Trophoblast cell (in vitro differentiated cells and primary cell): Measurements from ENCODE around the gene C5orf34.

Experiments used
- DNase-seq, 2 donors: peaks; one replicate each; pipeline ENCODE4 v3.0.0-alpha.2; 2016
- H2AFZ ChIP-seq: 2 replicates; pipeline ENCODE4 v1.6.1; 2013; ENCODE audit warnings: low read length, moderate library complexity, mild to moderate bottlenecking; ENCODE audit not compliant: insufficient read depth, poor library complexity
- H2AK5ac ChIP-seq: 2 replicates; pipeline ENCODE4 v1.6.1; 2013; ENCODE audit warnings: mild to moderate bottlenecking, low read length
- H2BK120ac ChIP-seq: 2 replicates; pipeline ENCODE4 v1.6.1; 2013; ENCODE audit warnings: low read length, mild to moderate bottlenecking, moderate library complexity; ENCODE audit not compliant: insufficient read depth, poor library complexity
- H2BK12ac ChIP-seq: 2 replicates; pipeline ENCODE4 v1.6.1; 2013; ENCODE audit warnings: mild to moderate bottlenecking, low read length, moderate library complexity
- H2BK5ac ChIP-seq: 2 replicates; pipeline ENCODE4 v1.6.1; 2013; ENCODE audit warnings: low read length, low read depth, moderate library complexity, mild to moderate bottlenecking; ENCODE audit not compliant: poor library complexity
- H3K14ac ChIP-seq: 2 replicates; pipeline ENCODE4 v1.6.1; 2013; ENCODE audit warnings: mild to moderate bottlenecking, low read length
- H3K18ac ChIP-seq: 2 replicates; pipeline ENCODE4 v1.6.1; 2013; ENCODE audit warnings: mild to moderate bottlenecking, low read length
- H3K23ac ChIP-seq: 2 replicates; pipeline ENCODE4 v1.6.1; 2013; ENCODE audit warnings: low read length
- H3K27ac ChIP-seq: 2 replicates; pipeline ENCODE4 v1.5.1; 2013; ENCODE audit warnings: low read depth, mild to moderate bottlenecking, inconsistent platforms, low read length, moderate library complexity
- H3K27me3 ChIP-seq: 2 replicates; pipeline ENCODE4 v1.6.1; 2013; ENCODE audit warnings: inconsistent platforms, mild to moderate bottlenecking, low read length, moderate library complexity; ENCODE audit not compliant: insufficient read depth
- H3K36me3 ChIP-seq, 2 experiments: 1 replicate in 1 of 2; 2 replicates in 1 of 2; pipeline ENCODE4 v1.6.1; 2013; ENCODE audit warnings: low read length in 2 of 2, mild to moderate bottlenecking in 2 of 2, moderate library complexity in 1 of 2; ENCODE audit not compliant: insufficient read depth in 2 of 2, control insufficient read depth in 1 of 2
- H3K4ac ChIP-seq: 2 replicates; pipeline ENCODE4 v1.6.1; 2013; ENCODE audit warnings: low read depth, mild to moderate bottlenecking, low read length, moderate library complexity
- H3K4me1 ChIP-seq, 2 experiments: 1 replicate in 1 of 2; 2 replicates in 1 of 2; pipeline ENCODE4 v1.6.1; 2013; ENCODE audit warnings: low read length in 2 of 2, mild to moderate bottlenecking in 2 of 2, moderate library complexity in 1 of 2; ENCODE audit not compliant: insufficient read depth in 2 of 2, control insufficient read depth in 1 of 2
- H3K4me2 ChIP-seq: 2 replicates; pipeline ENCODE4 v1.6.1; 2013; ENCODE audit warnings: inconsistent platforms, mild to moderate bottlenecking, low read length, moderate library complexity
- H3K4me3 ChIP-seq: 2 replicates; pipeline ENCODE4 v1.5.1; 2013; ENCODE audit warnings: mild to moderate bottlenecking, low read depth, low read length, inconsistent platforms
- H3K79me1 ChIP-seq: one replicate; pipeline ENCODE4 v1.6.1; 2013; ENCODE audit warnings: low read length
- H3K79me2 ChIP-seq: 2 replicates; pipeline ENCODE4 v1.6.1; 2013; ENCODE audit warnings: low read length, mild to moderate bottlenecking; ENCODE audit not compliant: control insufficient read depth, insufficient read depth, poor library complexity
- H3K9ac ChIP-seq: 2 replicates; pipeline ENCODE4 v1.6.1; 2013; ENCODE audit warnings: mild to moderate bottlenecking, low read length
- H3K9me3 ChIP-seq: 2 replicates; pipeline ENCODE4 v1.6.1; 2013; ENCODE audit warnings: low read depth, mild to moderate bottlenecking, control low read depth, inconsistent platforms, low read length; ENCODE audit not compliant: insufficient read depth
- H4K12ac ChIP-seq: 2 replicates; pipeline ENCODE4 v1.6.1; 2013; ENCODE audit warnings: low read depth, mild to moderate bottlenecking, low read length, moderate library complexity
- H4K8ac ChIP-seq: 2 replicates; pipeline ENCODE4 v1.6.1; 2013; ENCODE audit warnings: low read depth, mild to moderate bottlenecking, low read length, moderate library complexity
- H4K91ac ChIP-seq: one replicate; pipeline ENCODE4 v1.6.1; 2013; ENCODE audit warnings: low read depth, mild to moderate bottlenecking, low read length, moderate library complexity
- WGBS: extraction: QIAGEN DNeasy Blood & Tissue Kit; methylation state at CpG from one replicate; pipeline ENCODE4 v1.1.7; 2013; ENCODE audit warnings: missing lambda C conversion rate; ENCODE audit not compliant: insufficient read length, insufficient coverage; ENCODE audit errors: extremely low coverage; 5-methylcytosine and 5-hydroxymethylcytosine counted together

The C5orf34 gene

DNA sequence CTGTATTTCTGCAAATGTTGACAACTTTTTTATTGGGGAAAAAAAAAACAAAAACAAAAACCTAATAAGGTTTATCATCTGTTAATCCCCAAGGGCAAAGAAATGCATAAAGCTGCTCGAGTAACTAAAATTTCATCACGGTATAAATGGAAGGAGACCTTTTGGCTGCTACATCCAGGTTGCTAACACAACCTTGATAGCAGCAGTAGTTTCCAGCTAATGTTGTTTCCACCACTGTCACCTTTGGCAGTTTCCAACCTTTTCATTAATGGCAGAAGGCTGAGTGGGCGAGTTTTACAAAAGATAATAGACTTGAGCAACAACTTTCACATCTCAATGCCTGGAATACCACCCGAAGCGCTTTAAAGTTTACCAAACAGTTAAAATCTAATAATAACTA, 33.4 kb upstream of the C5orf34 start:
- Histone ChIP-seq H3K14ac (no peak overlapping the region), H3K4ac (no peak overlapping the region), H3K18ac (no peak overlapping the region), H4K91ac (no peak overlapping the region), H3K27ac (no peak overlapping the region), H3K79me2 (no peaks in the 10 kb centered on the region), H3K36me3 (peaks cover 12 to 30% of the 10 kb centered on the region in 2 experiments), H2AK5ac (no peak overlapping the region), H3K9ac (no peak overlapping the region), H3K4me2 (no peak overlapping the region), H3K4me3 (no peak overlapping the region), H3K4me1 (no peaks in the 10 kb centered on the region), H3K9me3 (no peaks in the 10 kb centered on the region), H3K27me3 (no peaks in the 10 kb centered on the region), H2AFZ (no peak overlapping the region), H2BK12ac (no peak overlapping the region), H2BK5ac (no peak overlapping the region), H2BK120ac (no peak overlapping the region), H4K8ac (no peak overlapping the region), H3K79me1 (no peaks in the 10 kb centered on the region), H3K23ac (no peak overlapping the region), H4K12ac (no peak overlapping the region)
- DNase-seq: no peak
- no CpG with 5 or more reads among the region's 5 CpGs for WGBS

DNA sequence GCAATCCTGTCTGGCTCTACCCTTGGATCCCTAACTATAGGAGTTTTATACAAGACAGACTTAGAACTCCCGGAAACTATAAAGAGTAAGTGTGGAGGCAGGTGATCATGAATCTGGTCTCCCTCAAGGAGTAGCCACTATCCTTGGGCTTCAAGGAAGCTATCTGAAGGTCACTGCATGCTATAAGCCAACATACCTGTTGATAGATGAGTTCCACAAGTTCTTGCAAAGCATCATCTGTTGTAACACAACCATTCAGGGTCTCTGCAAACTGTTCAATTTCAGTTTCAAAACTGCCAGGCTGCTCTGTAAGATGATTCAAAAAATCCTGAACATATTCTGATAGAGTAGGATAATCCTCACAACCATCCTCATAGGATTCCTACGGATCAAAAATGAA, 32.6 kb upstream of the C5orf34 start:
- Histone ChIP-seq H3K27ac (no peak overlapping the region), H3K9ac (no peak overlapping the region), H3K4ac (no peak overlapping the region), H2BK120ac (no peak overlapping the region), H4K8ac (no peak overlapping the region), H3K4me1 (no peaks in the 10 kb centered on the region), H3K4me3 (no peak overlapping the region), H3K23ac (no peak overlapping the region), H3K36me3 (peaks cover 12 to 33% of the 10 kb centered on the region in 2 experiments), H3K18ac (no peak overlapping the region), H3K27me3 (no peaks in the 10 kb centered on the region), H2AK5ac (no peak overlapping the region), H3K9me3 (no peaks in the 10 kb centered on the region), H2BK12ac (no peak overlapping the region), H3K79me2 (no peaks in the 10 kb centered on the region), H3K4me2 (no peak overlapping the region), H4K91ac (no peak overlapping the region), H2AFZ (no peak overlapping the region), H3K79me1 (no peaks in the 10 kb centered on the region), H2BK5ac (no peak overlapping the region), H4K12ac (no peak overlapping the region), H3K14ac (no peak overlapping the region)
- no CpG with 5 or more reads among the region's 2 CpGs for WGBS
- DNase-seq: no peak

DNA sequence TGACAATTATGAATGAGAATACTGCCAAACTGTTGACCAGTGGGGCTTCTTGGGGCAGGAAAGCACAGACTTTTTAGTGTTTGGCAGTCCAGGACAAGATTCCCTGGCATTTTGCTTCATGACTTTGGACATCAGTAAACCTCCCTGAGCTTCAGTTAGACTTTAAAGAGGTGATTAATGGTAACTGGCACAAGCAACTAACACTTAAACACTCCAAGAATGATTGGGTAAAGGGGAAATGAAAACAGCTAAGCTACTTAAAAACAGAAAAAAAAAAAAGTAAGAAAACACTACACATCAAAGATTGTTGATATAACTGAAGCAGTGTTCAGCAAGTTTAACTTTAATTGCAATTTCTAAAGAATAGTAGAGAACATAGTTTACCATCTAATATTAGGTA, 28.5 kb upstream of the C5orf34 start:
- Histone ChIP-seq H3K36me3 (peaks cover 18 to 35% of the 10 kb centered on the region in 2 experiments), H3K4ac (no peak overlapping the region), H3K79me1 (no peaks in the 10 kb centered on the region), H2BK12ac (no peak overlapping the region), H3K27ac (no peak overlapping the region), H3K9me3 (no peaks in the 10 kb centered on the region), H3K9ac (no peak overlapping the region), H2AFZ (no peak overlapping the region), H4K12ac (no peak overlapping the region), H3K14ac (no peak overlapping the region), H4K91ac (no peak overlapping the region), H2BK5ac (no peak overlapping the region), H3K4me1 (no peaks in the 10 kb centered on the region), H3K4me3 (no peak overlapping the region), H3K27me3 (no peaks in the 10 kb centered on the region), H3K79me2 (no peaks in the 10 kb centered on the region), H2AK5ac (no peak overlapping the region), H3K23ac (no peak overlapping the region), H3K18ac (no peak overlapping the region), H2BK120ac (no peak overlapping the region), H4K8ac (no peak overlapping the region), H3K4me2 (no peak overlapping the region)
- no peak for DNase-seq

DNA sequence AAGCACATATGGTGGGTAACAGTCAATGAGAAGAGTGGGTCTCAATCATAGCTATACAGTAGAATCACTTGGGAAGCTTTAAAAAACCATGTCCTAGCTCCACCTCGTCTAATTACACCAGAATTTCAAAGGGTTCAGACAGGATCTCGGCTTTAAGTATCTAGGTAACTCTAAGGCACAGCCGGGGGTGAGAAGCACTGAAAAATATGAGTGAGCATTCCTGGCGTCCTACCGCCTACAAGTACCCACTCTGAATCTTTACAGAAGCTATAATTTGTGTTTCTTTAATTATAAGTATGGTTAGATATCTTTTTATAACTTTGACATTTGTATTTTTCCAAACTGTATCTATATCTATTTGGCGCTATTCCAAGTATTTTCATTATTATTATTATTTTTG, 25.8 kb upstream of the C5orf34 start:
- H3K27me3 ChIP-seq: no peaks in the 10 kb centered on the region
- H3K18ac ChIP-seq: no peak overlapping the region
- WGBS: no CpG with 5 or more reads among the region's 6 CpGs
- H2BK5ac ChIP-seq: no peak overlapping the region
- no peak overlapping the region for H3K4ac ChIP-seq
- no peaks in the 10 kb centered on the region for H3K79me2 ChIP-seq
- no peak overlapping the region for H3K9ac ChIP-seq
- H3K36me3 ChIP-seq: peaks cover 16 to 26% of the 10 kb centered on the region in 2 experiments
- no peak overlapping the region for H3K27ac ChIP-seq
- no peak overlapping the region for H3K4me2 ChIP-seq
- H2AFZ ChIP-seq: no peak overlapping the region
- no peak overlapping the region for H3K4me3 ChIP-seq
- no peaks in the 10 kb centered on the region for H3K9me3 ChIP-seq
- no peak overlapping the region for H2BK120ac ChIP-seq
- H3K23ac ChIP-seq: no peak overlapping the region
- H4K8ac ChIP-seq: no peak overlapping the region
- no peak overlapping the region for H2BK12ac ChIP-seq
- H3K14ac ChIP-seq: no peak overlapping the region
- no peaks in the 10 kb centered on the region for H3K79me1 ChIP-seq
- no peak for DNase-seq
- H4K12ac ChIP-seq: no peak overlapping the region
- H4K91ac ChIP-seq: no peak overlapping the region
- no peak overlapping the region for H2AK5ac ChIP-seq
- no peaks in the 10 kb centered on the region for H3K4me1 ChIP-seq

DNA sequence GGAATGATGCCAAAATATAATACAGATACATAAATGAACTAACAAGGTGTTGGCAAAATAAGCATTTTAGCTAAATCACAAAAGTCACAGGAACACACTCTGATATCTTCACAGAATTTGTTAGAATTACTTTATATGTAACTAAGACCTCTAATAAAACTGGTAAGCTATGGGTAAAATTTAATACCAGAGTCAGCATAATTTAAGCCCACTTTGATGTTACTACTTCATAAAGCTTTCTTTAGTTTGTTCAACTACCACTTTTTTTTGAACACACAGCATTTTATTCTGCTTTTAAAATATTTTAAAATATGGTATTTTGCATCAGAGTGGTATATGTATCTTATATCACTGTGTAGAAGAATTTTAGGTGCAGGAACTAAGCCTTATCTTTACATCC, 22.0 kb upstream of the C5orf34 start:
- Histone ChIP-seq H4K91ac (no peak overlapping the region), H3K9me3 (no peaks in the 10 kb centered on the region), H3K18ac (no peak overlapping the region), H3K14ac (no peak overlapping the region), H4K12ac (no peak overlapping the region), H3K9ac (no peak overlapping the region), H3K4me2 (no peak overlapping the region), H3K79me1 (no peaks in the 10 kb centered on the region), H4K8ac (no peak overlapping the region), H3K23ac (no peak overlapping the region), H3K4me1 (no peaks in the 10 kb centered on the region), H2AFZ (no peak overlapping the region), H2BK5ac (no peak overlapping the region), H3K79me2 (no peaks in the 10 kb centered on the region), H3K27me3 (no peaks in the 10 kb centered on the region), H3K27ac (no peak overlapping the region), H2AK5ac (no peak overlapping the region), H3K4ac (no peak overlapping the region), H2BK12ac (no peak overlapping the region), H2BK120ac (no peak overlapping the region), H3K36me3 (peaks cover 13 to 25% of the 10 kb centered on the region in 2 experiments), H3K4me3 (no peak overlapping the region)
- no peak for DNase-seq
